ENCODE results near the gene KCNK18.
"Not testable (repeated sequence)": the region's sequence is repeated elsewhere in the genome, so short reads cannot be mapped to it uniquely, and the experiment has no call there.

Gene KCNK18

DNA sequence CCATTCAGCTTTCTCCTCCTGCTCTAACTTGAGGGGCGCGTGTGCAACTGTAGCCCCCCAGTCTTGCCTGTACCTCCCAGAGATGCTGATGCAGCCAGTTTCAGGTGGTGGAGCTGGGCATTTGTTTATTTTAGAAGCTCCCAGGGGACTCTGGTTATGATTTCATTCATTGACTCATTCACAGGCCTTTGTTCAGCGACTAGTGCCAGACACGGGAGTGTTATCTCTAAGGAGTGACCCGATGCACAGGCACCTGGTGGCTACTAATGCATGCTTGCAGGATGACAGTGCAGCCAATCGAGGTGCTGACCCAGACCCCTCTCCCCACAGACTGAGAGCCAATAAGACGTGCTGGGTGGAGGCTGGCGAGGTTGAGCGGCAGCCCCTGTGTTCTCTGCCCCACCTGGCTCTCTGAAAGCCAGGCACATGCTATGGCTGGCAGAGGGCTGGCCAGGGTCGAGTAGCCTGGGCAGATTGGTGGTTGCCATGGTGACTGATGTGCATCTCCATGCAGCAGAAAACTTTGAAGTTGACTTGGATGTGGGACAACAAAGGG is 23.9 kb downstream of the KCNK18 start:
- no peak for DNase-seq (ENCODE audit: low spot score)

DNA sequence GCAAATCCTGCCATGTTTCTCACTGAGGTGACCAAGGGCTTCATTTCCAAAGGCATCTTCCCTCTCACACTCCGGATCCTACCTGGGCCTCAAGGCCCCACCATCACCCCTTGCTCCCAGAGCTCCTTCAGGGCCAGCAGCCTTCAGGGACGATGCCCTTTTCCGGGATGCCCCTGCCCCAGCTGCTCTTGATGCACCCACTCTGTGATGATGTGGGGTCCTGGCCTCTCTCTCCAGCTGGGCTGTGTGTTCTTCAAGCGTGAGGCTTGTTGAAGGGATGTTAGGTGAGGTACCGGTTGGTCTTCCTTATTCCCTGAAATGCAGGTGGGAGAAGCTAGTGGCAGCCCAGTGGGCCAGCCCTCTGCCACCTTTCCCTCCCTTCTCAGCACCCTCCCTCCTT is 25.3 kb downstream of the KCNK18 start:
- DNase-seq (ENCODE audit: low spot score), result no peak

DNA sequence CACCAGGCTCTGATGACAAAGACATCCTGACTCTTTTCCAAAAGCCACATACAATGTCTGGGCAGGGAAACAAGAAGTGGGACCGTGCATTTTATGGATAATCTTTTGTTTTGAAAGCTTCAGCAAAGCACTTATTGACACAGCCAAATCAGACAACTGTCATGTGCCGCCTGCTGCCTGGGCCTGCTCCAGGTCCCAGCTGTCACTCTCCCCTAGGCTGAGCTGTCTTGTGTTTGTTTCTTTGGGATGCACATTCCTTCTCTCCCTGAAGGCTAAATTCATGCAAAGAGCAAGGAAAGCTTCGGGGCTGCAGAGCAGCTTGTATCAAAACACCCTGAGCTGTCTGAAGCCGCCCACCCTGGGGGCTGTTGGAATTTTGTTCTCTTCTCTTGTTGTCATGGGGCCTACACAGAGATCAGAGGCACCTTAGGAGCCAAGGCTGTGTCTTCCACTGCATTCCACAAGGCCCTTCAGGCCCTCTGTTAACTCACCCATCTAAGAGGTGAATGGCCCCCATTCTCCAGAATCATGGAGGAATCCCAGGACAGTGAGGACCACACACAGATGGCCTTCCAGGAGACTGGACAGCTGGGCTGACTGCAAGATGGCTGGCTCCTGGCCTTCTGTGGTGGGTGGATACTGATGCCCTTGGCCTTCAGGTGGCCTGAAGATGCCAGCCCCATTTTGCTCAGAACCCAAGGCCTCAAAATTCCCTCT is 25.8 kb downstream of the KCNK18 start:
- peak; percentile 57 for DNase-seq (ENCODE audit: low spot score)

DNA sequence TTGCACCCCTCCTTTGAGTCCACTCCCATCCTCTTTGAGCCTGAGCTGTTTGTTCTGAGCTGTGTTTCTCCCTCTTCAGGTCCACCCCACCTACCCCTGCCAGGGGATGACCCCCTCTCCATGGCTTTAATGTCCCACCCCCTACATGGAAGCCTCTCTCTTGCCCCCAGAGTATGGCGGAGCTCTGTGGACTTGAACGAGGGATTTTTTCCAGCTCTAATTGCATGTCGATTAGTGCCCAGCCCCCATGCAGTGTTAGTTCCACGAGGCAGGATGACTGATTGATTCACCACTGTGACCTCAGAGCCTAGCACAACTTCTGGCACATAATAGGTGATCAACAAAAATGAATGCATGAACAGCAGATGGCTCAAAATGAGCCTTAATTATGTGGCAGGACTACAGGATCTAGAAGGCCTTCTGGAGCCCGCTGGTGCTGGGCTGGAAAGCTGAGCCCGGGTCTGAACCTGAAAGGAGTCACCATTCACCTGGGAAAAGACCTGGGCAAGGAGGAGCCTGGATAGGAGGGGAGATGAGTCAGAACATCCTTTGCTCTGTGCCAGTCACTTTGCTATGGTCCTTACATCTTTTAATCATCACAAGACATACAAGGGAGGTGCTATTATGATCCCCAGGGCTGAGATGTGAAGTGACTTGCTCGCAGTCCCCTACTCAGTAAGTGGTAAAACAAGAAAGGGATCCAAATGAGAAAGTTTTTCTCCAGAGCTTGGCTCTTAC is 26.6 kb downstream of the KCNK18 start:
- no peak for DNase-seq (ENCODE audit: low spot score)

DNA sequence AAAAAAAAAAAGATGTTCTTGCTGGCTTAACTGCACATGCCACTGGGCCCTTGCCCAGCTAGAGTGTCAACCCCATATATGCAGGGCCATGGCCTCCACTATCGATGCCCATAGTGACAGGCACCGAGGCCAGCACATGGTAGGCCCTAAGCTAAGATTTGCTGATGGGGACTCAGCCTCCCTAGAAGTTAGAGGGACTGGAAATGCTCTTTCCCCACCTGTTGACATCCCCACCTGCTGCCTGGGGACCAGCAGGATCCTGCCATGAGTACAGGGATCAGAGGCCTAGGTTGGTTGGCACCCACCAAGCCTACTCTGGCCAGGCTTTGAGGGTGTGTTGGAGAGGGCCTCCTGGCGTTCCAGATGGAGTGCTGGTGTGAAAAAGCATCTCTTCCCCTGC is 27.6 kb downstream of the KCNK18 start:
- DNase-seq (ENCODE audit: low spot score), result no peak

DNA sequence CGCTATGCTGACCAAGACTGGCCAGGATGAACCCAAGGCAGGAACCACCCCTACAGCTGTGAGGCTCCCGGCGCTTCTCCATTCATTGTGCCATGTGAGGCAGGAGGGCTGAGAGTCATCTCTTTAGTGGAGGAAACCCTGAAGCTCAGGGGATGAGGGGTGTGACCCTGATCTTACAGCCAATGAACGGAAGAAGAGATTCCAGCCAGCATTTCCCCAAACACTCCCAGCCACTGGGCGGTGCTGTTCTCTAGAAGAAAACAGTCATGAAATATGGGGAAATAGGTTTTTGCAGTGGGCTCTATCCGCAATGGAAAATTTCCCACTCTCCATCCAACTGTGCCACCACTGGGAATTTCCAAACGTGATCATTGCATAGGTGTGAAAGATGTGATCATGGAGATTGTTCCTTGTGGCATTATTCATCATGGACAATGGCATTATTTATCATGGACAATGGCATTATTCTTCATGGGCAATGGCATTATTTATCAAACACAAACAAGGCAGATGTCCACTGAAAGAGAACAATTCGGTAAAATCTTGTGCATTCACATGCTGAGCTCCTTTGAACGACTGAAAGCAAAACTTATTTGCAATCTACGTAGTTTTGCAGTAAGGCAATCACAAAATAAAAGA is 29.6 kb downstream of the KCNK18 start:
- no peak for DNase-seq (ENCODE audit: low spot score)

DNA sequence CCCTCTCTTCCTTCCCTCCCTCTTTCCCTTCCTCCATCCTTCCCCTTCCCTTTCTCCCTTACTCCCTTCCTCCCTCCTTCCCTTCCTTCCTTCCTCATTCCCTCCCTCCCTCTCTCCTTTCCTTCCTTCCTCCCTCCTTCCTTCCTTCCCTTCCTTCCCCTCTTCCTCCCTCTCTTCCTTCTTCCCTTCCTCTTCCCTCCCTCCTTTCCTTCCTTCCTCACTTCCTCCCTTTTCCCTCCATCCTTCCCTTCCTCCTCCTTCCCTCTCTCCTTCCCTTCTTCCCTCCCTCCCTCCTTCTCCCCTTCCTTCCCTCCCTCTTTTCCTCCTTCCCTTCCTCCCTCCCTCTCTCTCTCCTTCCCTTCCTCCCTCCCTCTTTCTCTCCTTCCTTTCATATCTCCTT is 30.9 kb downstream of the KCNK18 start:
- DNase-seq (ENCODE audit: low spot score), result no peak

DNA sequence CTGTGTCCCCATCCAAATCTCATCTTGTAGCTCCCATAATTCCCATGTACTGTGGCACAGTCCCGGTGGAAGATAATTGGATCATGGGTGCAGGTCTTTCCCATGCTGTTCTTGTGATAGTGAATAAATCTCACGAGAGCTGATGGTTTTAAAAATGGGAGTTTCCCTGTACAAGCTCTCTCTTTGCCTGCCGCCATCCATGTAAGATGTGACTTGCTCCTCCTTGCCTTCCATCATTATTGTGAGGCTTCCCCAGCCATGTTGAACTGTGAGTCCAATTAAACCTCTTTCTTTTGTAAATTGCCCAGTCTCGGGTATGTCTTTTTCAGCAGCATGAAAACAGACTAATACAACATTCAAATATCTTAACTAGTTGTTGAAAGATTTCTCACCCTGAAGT is 32.8 kb downstream of the KCNK18 start:
- not testable (repeated sequence) for DNase-seq (ENCODE audit: low spot score)

DNA sequence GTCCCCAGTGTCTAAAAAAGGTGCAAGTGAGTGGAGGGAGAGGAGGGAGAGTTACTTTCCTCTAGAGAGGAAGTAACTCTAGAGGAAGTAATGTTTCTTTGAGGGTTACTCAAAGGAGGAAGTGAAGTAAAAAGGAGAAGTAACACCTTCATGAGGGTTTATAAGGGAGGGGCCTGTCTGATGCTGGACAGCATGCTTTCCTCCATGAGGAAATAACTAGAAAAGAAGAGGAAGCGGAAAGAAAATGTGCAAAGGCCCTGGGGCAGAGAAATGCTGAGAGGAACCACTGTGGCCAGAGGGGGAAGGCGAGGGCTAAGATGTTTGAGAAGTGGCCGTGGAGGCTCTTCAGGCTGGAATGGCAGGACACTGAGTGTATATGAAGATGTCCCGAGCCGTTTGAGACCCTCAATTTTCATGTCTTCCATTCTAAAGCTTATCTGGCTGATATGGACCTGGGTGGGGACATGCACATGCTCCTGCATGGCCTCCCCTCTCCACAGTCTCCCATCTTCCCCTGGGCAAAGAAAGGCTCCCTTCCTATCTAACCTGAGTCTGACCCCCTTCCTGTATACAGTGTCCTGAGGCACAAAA is 40.2 kb downstream of the KCNK18 start:
- DNase-seq (ENCODE audit: low spot score), result no peak

DNA sequence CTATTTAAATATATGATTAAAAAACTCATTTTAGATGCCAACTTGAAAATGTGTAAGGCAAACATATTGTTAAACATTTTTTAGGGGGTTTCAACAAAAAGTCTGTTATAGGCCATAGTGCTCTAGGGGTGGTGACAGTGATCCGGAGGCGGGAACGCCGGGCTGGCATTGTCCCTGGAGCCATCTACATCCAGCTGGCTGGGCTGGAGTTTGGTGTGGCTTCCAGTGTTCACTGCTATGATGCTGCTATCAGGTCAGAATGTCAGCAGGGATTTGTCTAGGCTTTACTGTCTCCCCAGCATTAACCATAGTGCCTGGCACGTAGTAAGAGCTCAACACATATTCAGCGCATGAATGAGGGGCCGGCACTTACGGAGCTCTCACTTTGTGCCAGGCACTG is 41.8 kb downstream of the KCNK18 start:
- no peak for DNase-seq (ENCODE audit: low spot score)

DNA sequence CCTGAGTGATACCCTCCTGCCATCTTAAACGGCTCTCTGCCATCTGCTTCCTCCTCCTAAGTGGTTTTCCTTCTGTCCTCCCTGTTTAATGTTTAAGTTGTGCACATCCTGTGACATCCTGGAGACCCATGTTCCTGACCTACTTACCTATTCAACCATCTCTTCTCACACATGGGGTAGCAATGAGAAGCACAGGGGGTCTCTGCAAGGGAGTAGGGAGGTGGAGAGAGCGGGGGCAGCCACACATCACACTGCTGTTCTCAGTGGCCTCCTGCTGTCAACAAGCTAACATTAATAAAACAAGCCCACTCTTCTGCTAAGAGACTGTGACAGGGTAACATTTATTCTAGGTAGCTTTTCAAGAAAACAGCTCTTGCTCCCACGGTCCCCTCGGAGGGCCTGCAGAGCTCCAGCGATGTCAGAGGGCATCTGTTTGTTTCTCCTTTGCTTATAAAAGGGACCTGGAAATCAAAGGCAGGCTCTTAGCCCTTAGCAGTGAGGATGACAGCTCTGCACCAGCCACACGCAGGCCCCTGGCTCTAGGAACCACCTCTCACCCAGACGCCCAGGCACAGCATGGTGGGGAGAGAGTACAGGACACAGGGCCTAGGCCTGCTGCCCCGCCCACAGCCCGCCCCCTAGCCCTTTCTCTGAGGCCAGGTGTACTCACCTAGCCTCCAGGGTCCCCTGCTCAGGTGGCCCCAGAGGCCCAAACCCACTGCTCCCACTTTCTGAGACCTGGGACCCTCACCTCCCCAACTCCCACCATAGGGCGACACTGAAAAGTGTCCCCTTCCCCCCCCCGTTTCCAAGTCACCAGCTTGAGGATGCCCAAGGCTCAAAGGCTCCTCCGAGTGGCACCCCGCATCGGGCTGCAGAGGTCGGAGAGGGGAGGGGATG is 42.7 kb downstream of the KCNK18 start:
- no peak for DNase-seq (ENCODE audit: low spot score)

DNA sequence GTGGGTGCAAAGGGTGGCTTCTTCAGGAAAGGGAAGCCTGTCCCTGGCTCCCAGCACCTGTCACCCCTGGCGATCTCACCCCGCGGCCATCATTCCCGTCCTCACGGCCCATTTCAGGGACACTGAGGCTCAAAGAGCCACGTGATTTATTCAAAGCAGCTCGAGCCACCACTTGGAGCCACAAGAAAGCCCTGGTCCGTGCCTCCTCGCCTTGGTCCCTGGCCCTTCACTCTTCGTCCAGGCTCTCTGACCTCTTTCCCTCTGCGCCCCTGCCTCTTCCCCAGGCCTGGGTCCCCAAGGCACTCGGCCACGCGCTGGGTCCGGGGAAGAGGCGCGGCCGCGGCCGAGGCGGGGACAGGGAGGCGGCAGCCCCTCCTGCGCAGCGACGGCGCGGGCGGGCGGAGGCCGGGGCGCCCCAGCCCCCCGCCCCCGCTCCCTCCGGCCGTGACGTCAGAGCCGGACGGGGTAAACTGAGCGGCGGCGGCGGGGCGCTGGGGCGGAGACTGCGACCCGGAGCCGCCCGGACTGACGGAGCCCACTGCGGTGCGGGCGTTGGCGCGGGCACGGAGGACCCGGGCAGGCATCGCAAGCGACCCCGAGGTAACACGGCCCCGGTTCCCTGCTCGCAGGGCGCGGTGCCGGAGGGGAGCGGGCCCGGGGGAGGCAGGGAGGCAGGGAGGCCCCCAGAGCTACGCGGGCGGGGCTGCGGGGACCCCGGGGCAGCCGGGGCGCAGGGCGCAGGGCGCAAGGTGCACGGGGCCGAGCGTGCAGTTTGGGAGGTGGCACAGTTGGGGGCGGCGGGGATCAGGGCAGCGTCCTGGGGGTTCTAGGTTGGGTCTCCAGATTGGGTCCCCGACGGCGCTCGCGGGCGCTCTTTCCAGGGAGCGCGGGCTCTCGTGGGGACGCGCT is 43.6 kb downstream of the KCNK18 start, which contains the start of gene SLC18A2:
Gene SLC18A2, plus strand, starts transcription at position 494 of the 909 bp plus-strand sequence. CDS start 580 bp downstream, outside the sequence.
- DNase-seq (ENCODE audit: low spot score), result no peak

DNA sequence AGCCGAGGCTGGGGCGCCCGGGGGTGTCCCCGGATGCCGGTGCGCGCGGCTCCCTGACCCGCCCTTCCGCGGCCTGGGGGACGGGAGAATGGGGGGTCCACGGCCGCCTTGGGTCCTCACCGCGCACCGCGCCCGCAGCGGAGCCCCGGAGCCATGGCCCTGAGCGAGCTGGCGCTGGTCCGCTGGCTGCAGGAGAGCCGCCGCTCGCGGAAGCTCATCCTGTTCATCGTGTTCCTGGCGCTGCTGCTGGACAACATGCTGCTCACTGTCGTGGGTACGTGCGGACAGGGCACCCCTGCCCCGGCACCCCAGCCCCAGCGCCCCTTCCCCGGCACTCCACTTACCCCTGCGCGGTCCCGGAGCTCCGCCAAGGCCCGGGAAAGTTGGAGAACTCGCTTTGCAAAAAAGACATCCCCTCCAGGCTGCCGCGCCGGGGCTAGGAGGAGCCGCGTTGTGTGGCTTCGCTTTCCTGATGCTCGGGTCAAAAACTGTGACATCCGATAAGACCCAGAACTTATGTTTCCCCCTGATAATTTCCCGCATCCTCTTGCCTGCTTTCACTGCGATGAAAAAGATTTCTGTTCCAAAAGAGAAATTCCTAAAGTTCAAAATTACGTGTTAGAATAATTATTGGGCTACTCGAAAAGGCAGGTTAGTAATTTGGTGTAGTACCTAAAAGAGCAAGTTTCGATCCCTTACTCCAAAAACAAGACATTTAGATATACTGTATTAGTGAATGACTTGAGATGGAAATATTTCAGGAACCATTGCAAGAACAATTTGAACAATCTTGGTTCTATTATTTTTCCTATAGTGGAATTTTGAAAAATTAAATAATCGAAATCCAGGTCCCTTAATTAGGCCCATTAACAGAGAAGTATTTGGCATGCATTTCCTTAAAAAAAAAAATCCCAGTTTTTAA is 44.5 kb downstream of the KCNK18 start:
- DNase-seq (ENCODE audit: low spot score), result no peak

DNA sequence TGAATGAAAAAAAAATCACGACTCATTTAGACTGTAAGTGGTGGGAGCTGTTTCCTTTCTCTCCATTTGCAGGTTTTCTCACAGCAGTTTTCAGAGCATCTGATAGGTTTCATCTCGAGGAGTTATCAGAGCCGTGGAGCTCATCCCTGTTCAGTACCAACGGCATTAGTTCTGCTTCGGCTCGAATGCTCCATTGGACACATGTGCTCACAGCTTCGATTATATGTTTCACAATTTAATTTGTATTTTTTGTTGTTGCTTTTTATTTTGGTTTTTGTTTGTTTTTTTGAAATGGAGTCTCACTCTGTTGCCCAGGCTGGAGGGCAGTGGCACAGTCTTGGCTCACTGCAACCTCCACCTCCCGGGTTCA is 45.2 kb downstream of the KCNK18 start:
- no peak for DNase-seq (ENCODE audit: low spot score)

DNA sequence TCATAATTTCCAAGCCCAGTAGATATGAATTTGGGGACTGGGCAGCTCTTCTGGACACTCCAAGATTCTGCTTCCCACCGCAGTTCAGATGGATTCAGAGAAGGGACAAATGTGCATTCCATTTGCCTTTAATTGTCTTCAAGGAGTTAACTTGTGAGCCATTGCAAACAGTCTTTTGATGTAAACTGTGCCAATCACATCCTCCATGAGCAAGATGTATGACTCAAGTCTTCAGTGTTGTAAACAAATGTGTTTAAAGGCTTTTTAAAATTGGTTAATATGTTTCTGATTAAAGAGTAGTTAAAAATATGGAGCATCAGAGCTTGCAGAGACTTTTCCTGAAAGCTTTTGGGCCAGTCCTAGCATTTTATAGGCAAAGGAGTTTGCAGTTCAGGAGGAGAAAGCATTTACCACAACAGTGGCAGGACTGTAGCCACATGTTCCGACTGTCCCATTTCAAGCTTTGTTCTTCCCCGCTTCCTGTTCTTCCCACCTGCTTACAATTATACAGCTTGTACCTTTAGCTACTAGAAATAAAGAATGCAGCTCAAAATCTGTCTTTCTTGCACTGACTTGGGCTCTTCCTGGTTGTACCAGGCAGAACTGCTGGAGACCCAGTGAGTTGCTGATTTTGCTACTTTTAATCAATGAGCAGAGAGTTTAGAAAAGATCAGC is 49.8 kb downstream of the KCNK18 start:
- no peak for DNase-seq (ENCODE audit: low spot score)

DNA sequence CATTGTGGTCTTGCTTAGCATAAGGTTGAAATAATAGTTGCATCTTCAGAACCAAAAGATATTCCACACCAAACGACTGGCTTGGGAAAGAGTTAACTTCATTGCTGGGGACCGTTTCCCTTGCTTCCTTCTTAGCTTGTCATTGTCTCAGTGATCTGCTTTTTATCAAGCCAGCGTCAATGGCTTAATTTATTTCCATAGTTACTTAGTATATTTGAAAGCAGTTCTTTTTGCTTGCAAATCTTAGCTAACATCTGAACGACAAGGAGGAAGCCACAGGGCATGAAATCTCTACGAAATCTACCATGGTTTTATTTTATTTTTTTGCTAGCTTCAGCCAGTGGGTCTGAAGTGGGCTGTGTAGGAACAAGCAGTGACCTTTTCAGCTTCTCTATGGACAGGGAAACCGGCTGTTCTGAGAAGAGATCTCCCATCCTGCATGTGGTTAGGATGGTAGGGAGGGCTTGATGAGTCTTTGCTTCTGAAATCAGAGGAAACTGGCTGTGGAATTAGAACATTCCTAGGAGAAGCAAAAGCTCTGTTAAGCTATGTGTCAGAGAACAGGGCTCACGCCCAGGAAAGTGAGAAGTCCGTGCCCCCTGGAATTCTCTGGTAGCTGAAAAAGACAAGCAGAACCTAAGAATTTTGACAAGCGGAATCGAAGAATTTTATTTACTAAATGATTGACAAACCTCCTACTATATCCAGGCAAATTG is 51.6 kb downstream of the KCNK18 start:
- DNase-seq (ENCODE audit: low spot score), result no peak

DNA sequence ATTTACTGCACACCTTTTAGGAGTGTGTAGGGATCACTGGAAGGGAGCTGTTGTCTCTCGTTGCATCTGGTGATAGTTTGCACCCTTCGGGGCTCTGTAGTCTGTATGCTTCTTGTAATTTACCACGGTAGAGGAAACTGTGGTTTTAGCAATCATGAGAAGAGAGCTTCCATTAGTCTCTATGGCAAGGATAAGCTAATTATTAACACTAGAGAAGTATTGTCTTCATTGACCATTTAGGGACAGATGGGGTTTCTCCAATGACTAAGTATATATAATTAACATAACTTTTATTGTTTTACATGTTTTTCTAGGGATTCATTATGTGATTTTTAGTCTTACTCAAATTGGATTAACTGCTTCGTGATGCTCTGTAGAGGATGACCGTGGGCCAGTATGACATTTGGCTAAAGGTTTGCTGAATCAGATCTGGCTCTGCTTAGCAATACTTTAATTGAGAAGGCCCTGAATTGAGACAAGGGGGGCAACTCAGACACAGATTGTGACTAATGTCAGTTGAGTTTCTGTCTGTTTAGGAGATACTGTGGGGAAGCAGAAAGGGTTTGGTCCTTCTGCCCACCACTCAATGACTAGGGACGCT is 52.3 kb downstream of the KCNK18 start:
- no peak for DNase-seq (ENCODE audit: low spot score)

DNA sequence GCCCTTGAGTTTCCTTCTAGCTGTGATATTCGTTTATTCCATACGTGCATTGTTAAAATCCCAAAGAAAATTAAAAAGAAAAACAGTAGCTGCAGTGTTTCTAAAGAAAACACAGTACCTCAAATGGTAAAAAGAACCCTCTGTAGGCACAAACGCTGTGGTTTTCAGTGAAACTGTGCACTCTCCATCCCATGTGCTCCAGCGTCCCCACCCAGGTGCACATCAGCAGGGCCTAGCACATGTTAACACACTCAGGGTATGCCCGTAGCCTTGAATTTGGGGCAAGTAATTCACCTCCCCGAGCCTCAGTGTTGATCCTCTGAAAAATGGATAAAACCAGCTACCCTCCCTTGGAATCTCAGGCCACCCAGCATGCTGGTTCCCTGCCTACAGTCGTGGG is 53.1 kb downstream of the KCNK18 start:
- no peak for DNase-seq (ENCODE audit: low spot score)

All from Ammon's horn (tissue), 1 donor.